Liver (tissue), 9 donors: ENCODE data around the gene PXDN. TPM values are rescaled to one million over a fixed set of nuclear protein-coding genes. Genes with fewer than 3 reads are reported as not detected.

ENCODE experiments used
- DNase-seq: peaks from one replicate; pipeline ENCODE4 v3.0.0-alpha.2; 2017; ENCODE audit warnings: low spot score
- H3K27ac ChIP-seq, 2 donors: one replicate each; pipeline ENCODE4 v1.7.0; 2013; ENCODE audit warnings: inconsistent platforms in 2 of 2, low read length in 2 of 2, control low read depth in 1 of 2, low read depth in 1 of 2, mild to moderate bottlenecking in 1 of 2
- H3K27me3 ChIP-seq, 4 donors: one replicate each; pipeline versions ENCODE4 v1.6.1 to v1.7.0; 2013; ENCODE audit warnings: low read length in 3 of 4, inconsistent platforms in 1 of 4, mild to moderate bottlenecking in 1 of 4, moderate library complexity in 1 of 4; ENCODE audit not compliant: control insufficient read depth in 4 of 4, insufficient read depth in 4 of 4
- H3K36me3 ChIP-seq, 4 donors: one replicate each; pipeline versions ENCODE4 v1.6.1 to v1.7.0; 2013; ENCODE audit warnings: low read length in 3 of 4, mild to moderate bottlenecking in 3 of 4, low read depth in 1 of 4, moderate library complexity in 1 of 4; ENCODE audit not compliant: control insufficient read depth in 4 of 4, insufficient read depth in 3 of 4
- H3K4me1 ChIP-seq, 4 donors: one replicate each; pipeline versions ENCODE4 v1.6.1 to v1.7.0; 2013; ENCODE audit warnings: low read length in 3 of 4, mild to moderate bottlenecking in 3 of 4, moderate library complexity in 1 of 4; ENCODE audit not compliant: control insufficient read depth in 4 of 4, insufficient read depth in 4 of 4
- H3K4me3 ChIP-seq, 3 donors: one replicate each; pipeline versions ENCODE4 v1.6.1 to v1.7.0; 2013; ENCODE audit warnings: low read length in 3 of 3, control low read depth in 1 of 3, low read depth in 1 of 3, mild to moderate bottlenecking in 1 of 3
- H3K9ac ChIP-seq, 2 donors: one replicate each; pipeline ENCODE4 v1.7.0; 2013; ENCODE audit warnings: low read length in 2 of 2, mild to moderate bottlenecking in 2 of 2, moderate library complexity in 2 of 2, control low read depth in 1 of 2, low read depth in 1 of 2
- H3K9me3 ChIP-seq, 4 donors: one replicate each; pipeline versions ENCODE4 v1.6.1 to v1.7.0; 2013; ENCODE audit warnings: low read length in 3 of 4; ENCODE audit not compliant: control insufficient read depth in 4 of 4
- CTCF ChIP-seq: fragments of 150-350 bp; IDR thresholded peaks from 2 replicates; pipeline ENCODE4 v1.5.1; 2017; ENCODE audit warnings: improper control_type of control experiment, low read depth, low read length; ENCODE audit not compliant: missing input control
- FOXA1 ChIP-seq: IDR thresholded peaks from 2 replicates; pipeline ENCODE4 v1.6.1; 2016; ENCODE audit warnings: antibody characterized with exemption
- FOXA2 ChIP-seq: IDR thresholded peaks from 2 replicates; pipeline ENCODE4 v1.6.1; 2016; ENCODE audit warnings: antibody characterized with exemption
- GABPA ChIP-seq, 2 donors: IDR thresholded peaks in 1 of 2; conservative IDR thresholded peaks in 1 of 2; 2 replicates each; pipeline ENCODE4 v1.6.1; 2016; ENCODE audit warnings: antibody characterized with exemption in 2 of 2, mild to moderate bottlenecking in 1 of 2, moderate library complexity in 1 of 2
- HNF4G ChIP-seq: IDR thresholded peaks from 2 replicates; pipeline ENCODE4 v1.6.1; 2016; ENCODE audit warnings: antibody characterized with exemption
- JUND ChIP-seq, 2 donors: IDR thresholded peaks; 2 replicates each; pipeline ENCODE4 v1.6.1; 2016; ENCODE audit warnings: antibody characterized with exemption in 2 of 2
- REST ChIP-seq: IDR thresholded peaks from 2 replicates; pipeline ENCODE4 v1.6.1; 2016; ENCODE audit warnings: antibody characterized with exemption, mild to moderate bottlenecking
- RXRA ChIP-seq, 2 donors: IDR thresholded peaks; 2 replicates each; pipeline ENCODE4 v1.6.1; 2017 to 2018; ENCODE audit warnings: antibody characterized with exemption in 2 of 2, mild to moderate bottlenecking in 1 of 2
- SP1 ChIP-seq: IDR thresholded peaks from 2 replicates; pipeline ENCODE4 v1.6.1; 2018; ENCODE audit warnings: antibody characterized with exemption, mild to moderate bottlenecking
- TAF1 ChIP-seq: conservative IDR thresholded peaks from 2 replicates; pipeline ENCODE4 v1.6.1; 2016; ENCODE audit warnings: antibody characterized with exemption, mild to moderate bottlenecking
- WGBS: extraction: QIAGEN DNeasy Blood & Tissue Kit; methylation state at CpG from one replicate; pipeline ENCODE4 v1.1.7; 2013; 5-methylcytosine and 5-hydroxymethylcytosine counted together
- polyA plus RNA-seq, 2 donors: library from polyadenylated mRNA; stranded (reverse) in 1 of 2; unstranded in 1 of 2; fragments of 200-250 nt in 1 of 2; fragments of >200 nt in 1 of 2; fragmentation: Nextera tagmentation in 1 of 2; extraction: Ambion mirVana in 1 of 2; gene quantifications; one replicate each; pipeline versions ENCODE4 v1.2.1 to v1.2.3, GENCODE V29; 2013 to 2015
- total RNA-seq, 2 donors: library from RNA; depleted of rRNA; stranded (reverse); fragments of >200 nt; gene quantifications; one replicate each; pipeline ENCODE4 v1.2.3, GENCODE V29; 2014
- TF ChIP-seq, protein P1 (sequence below): IDR thresholded peaks from 2 replicates; pipeline ENCODE4 v1.6.1; 2016; ENCODE audit warnings: antibody characterized with exemption
- TF ChIP-seq, protein P2 (sequence below): IDR thresholded peaks from 2 replicates; pipeline ENCODE4 v1.6.1; 2016; ENCODE audit warnings: antibody characterized with exemption
- donor health status: healthy.
- donor health status: healthy.
- donor health status: healthy.
- donor health status: healthy.
- donor health status: healthy.

Gene PXDN
- total and polyA plus RNA-seq, 4 donors = 4.2 to 21.5 (median 16.9) TPM

- TF ChIP-seq, protein P1, sequence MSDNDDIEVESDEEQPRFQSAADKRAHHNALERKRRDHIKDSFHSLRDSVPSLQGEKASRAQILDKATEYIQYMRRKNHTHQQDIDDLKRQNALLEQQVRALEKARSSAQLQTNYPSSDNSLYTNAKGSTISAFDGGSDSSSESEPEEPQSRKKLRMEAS = no peak
Measured at GRCh38 chr2:1769703-1770422, 25.5 kb upstream of the PXDN start (continued).

DNA sequence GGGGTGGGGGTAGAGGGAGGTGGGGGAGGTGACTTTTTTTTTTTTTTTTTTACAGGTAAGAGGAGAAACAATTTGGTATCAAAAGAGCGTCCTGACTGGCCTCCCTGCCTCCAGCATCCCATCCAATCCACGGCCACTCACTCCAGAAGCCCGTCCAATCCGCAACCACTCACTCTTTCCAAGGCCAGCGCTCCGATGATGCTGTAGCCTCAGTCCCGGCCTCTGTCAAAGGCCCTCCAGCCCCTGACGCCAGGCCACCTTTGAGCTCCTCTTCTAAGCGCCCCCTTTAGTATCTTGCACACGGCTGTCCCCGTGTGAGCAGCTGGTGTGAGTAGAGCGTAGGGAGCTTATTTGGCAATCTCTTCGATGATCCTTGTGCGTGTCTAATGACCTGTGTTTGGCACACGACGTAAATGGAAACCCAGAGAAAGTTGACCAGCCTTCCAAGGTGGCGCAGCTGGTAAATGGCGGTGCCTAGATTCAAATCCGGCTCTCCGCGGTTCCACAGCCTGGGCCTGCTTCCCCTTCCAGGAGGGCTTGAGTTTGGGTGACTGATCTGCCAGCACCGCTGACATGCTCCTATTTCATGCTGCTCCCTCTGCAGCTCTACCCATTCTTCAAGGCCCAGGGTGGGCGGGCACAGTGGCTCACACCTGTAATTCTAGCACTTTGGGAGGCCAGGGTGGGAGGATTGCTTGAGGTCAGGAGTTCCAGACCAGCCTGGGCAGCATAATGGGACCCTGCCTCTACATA is 23.8 kb upstream of the PXDN start:
- no peak overlapping the region for H3K9ac ChIP-seq
- no peak overlapping the region for H3K27ac ChIP-seq
- H3K36me3 ChIP-seq = no peaks in the 10 kb centered on the region
- no peak for TF ChIP-seq REST
- TF ChIP-seq CTCF = no peak
- TF ChIP-seq FOXA2 = no peak
- no peak for TF ChIP-seq HNF4G
- no peak for TF ChIP-seq TAF1
- no peak for TF ChIP-seq FOXA1
- TF ChIP-seq, protein P2, sequence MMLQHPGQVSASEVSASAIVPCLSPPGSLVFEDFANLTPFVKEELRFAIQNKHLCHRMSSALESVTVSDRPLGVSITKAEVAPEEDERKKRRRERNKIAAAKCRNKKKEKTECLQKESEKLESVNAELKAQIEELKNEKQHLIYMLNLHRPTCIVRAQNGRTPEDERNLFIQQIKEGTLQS = no peak
- TF ChIP-seq JUND (IDR thresholded peaks at IDR 0.05) = no peak
- no peak for TF ChIP-seq GABPA (IDR thresholded peaks at IDR 0.05 in 1 of 2, conservative IDR thresholded peaks at IDR 0.05 in 1 of 2)
- no peak for TF ChIP-seq SP1
- TF ChIP-seq RXRA (IDR thresholded peaks at IDR 0.05) = no peak
- no peaks in the 10 kb centered on the region for H3K4me1 ChIP-seq
- no peaks in the 10 kb centered on the region for H3K9me3 ChIP-seq
- DNase-seq = no peak
- H3K4me3 ChIP-seq = no peak overlapping the region
- H3K27me3 ChIP-seq = peaks cover 0 to 4% (median 0%) of the 10 kb centered on the region in 4 donors
- WGBS = 92% methylated on average over 23 of the region's 23 CpGs
